GM23248 (cell line): ENCODE results near the gene GMEB2. TPM values are rescaled to one million over a fixed set of nuclear protein-coding genes. Genes with fewer than 3 reads are reported as not detected.

Experiments used
- DNase-seq: peaks from one replicate; pipeline ENCODE4 v3.0.0-alpha.2; 2015
- H2AFZ ChIP-seq: fragments of 200-600 bp; sonication (generic); 2 replicates; pipeline ENCODE4 v1.6.1; 2016; ENCODE audit warnings: antibody characterized with exemption
- H3F3A ChIP-seq: fragments of 200-600 bp; sonication (generic); 2 replicates; pipeline ENCODE4 v1.6.1; 2016; ENCODE audit warnings: mild to moderate bottlenecking, antibody characterized with exemption, mixed run types; ENCODE audit not compliant: insufficient read depth
- H3K27ac ChIP-seq: fragments of 200-600 bp; sonication (generic); 2 replicates; pipeline ENCODE4 v1.5.1; 2016; ENCODE audit warnings: mild to moderate bottlenecking
- H3K27me3 ChIP-seq: fragments of 200-600 bp; sonication (generic); replicated peaks from 2 replicates; pipeline ENCODE4 v1.6.1; 2016; ENCODE audit warnings: mild to moderate bottlenecking; ENCODE audit not compliant: insufficient read depth
- H3K36me3 ChIP-seq: fragments of 200-600 bp; sonication (generic); 2 replicates; pipeline ENCODE4 v1.6.1; 2016; ENCODE audit warnings: low read depth, mild to moderate bottlenecking
- H3K4me1 ChIP-seq: fragments of 200-600 bp; sonication (generic); 2 replicates; pipeline ENCODE4 v1.6.1; 2016; ENCODE audit warnings: mild to moderate bottlenecking; ENCODE audit not compliant: insufficient read depth
- H3K4me2 ChIP-seq: fragments of 200-600 bp; sonication (generic); one replicate; pipeline ENCODE4 v1.6.1; 2016; ENCODE audit warnings: mild to moderate bottlenecking; ENCODE audit not compliant: unreplicated experiment
- H3K4me3 ChIP-seq: fragments of 200-600 bp; sonication (generic); 2 replicates; pipeline ENCODE4 v1.5.1; 2016; ENCODE audit warnings: mild to moderate bottlenecking
- H3K79me2 ChIP-seq: fragments of 200-600 bp; sonication (generic); 2 replicates; pipeline ENCODE4 v1.6.1; 2016; ENCODE audit warnings: mild to moderate bottlenecking; ENCODE audit not compliant: insufficient read depth
- H3K9ac ChIP-seq: fragments of 200-600 bp; sonication (generic); 2 replicates; pipeline ENCODE4 v1.6.1; 2016; ENCODE audit warnings: mild to moderate bottlenecking
- H3K9me2 ChIP-seq: fragments of 200-600 bp; sonication (generic); 2 replicates; pipeline ENCODE4 v1.6.1; 2016; ENCODE audit warnings: mixed run types, mild to moderate bottlenecking, moderate library complexity; ENCODE audit not compliant: insufficient read depth
- H3K9me3 ChIP-seq: fragments of 200-600 bp; sonication (generic); one replicate; pipeline ENCODE4 v1.6.1; 2017; ENCODE audit warnings: low read depth
- H4K20me1 ChIP-seq: fragments of 200-600 bp; sonication (generic); 2 replicates; pipeline ENCODE4 v1.6.0; 2016; ENCODE audit not compliant: insufficient read depth
- EZH2 ChIP-seq: fragments of 200-600 bp; sonication (generic); IDR thresholded peaks from 2 replicates; pipeline ENCODE4 v1.6.1; 2018; ENCODE audit warnings: antibody characterized with exemption, mild to moderate bottlenecking; ENCODE audit not compliant: insufficient read depth, poor library complexity, severe bottlenecking
- EZH2phosphoT487 ChIP-seq: fragments of 200-600 bp; sonication (generic); IDR thresholded peaks from 2 replicates; pipeline ENCODE4 v1.6.1; 2018; ENCODE audit warnings: antibody characterized with exemption, moderate library complexity, mild to moderate bottlenecking, low read depth; ENCODE audit not compliant: insufficient read depth
- WGBS, 2 experiments: methylation state at CpG; one replicate each; pipeline ENCODE4 v1.1.6; 2015 to 2017; ENCODE audit warnings: low lambda C conversion rate in 2 of 2, low coverage in 1 of 2; ENCODE audit errors: missing lambda C conversion rate in 2 of 2; 5-methylcytosine and 5-hydroxymethylcytosine counted together
- in situ Hi-C: fragments of 300-500 bp; cut with MboI; formaldehyde crosslinking; loops from 2 replicates; pipeline ENCODE4 v1.15.0; 2020
- polyA plus RNA-seq: library from polyadenylated mRNA; unstranded; fragments of >200 nt; fragmentation: Nextera tagmentation; extraction: Ambion mirVana; gene quantifications from 2 replicates; pipeline ENCODE4 v1.2.1, GENCODE V29; 2016
- total RNA-seq: library from RNA; depleted of rRNA; stranded (reverse); fragments of >200 nt; shearing (Covaris generic); gene quantifications from 2 replicates; pipeline ENCODE4 v1.2.3, GENCODE V29; 2014

GMEB2 gene
- total and polyA plus RNA-seq, 2 experiments from 2014 or later: 7.8 to 13.6 TPM

DNA sequence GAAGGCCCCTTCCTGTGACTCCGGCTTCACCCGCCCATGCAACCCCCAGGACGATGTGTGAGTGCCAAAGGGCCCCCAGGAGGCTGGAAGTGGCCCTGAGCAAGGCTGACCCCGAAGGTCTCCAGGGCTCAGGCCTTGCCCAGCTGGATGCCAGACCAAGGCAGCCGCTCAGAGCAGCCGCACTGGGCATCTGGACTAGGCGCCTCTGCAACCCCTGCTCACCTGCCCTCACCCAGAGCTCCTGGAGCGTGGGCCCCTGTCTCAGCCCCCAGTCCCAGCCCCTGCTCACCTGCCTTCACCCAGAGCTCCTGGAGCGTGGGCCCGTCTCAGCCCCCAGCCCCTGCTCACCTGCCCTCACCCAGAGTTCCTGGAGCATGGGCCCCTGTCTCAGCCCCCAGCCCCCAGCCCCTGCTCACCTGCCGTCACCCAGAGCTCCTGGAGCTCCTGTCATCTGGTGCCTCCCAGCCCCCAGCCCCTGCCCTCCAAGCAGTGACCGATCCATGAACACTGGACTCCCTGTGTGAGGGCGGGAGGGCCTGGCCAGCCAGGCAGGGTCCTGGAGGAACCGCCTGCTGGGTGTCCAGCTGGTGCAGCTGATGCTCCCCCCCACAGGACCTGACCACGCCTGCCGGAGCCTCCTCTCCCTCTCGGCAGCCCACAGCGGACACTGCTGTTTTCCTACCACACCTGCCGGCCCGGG, 80.5 kb downstream of the GMEB2 start:
- H3K27ac ChIP-seq: no peak overlapping the region
- H3K4me1 ChIP-seq: no peaks in the 10 kb centered on the region
- no peaks in the 10 kb centered on the region for H3K9me2 ChIP-seq
- TF ChIP-seq EZH2phosphoT487: no peak
- no peaks in the 10 kb centered on the region for H3F3A ChIP-seq
- WGBS, 2 experiments: 70 to 71% methylated on average over 15 to 19 of the region's 20 CpGs
- H3K36me3 ChIP-seq: no peaks in the 10 kb centered on the region
- in situ Hi-C loops: no loop called here
- H3K4me3 ChIP-seq: no peak overlapping the region
- DNase-seq: no peak
- H2AFZ ChIP-seq: no peak overlapping the region
- H3K4me2 ChIP-seq: no peak overlapping the region
- no peaks in the 10 kb centered on the region for H3K9me3 ChIP-seq
- H3K9ac ChIP-seq: no peak overlapping the region
- H3K79me2 ChIP-seq: no peaks in the 10 kb centered on the region
- no peaks in the 10 kb centered on the region for H4K20me1 ChIP-seq
- H3K27me3 ChIP-seq: no peaks in the 10 kb centered on the region; the same call in 1 of the 2 replicates

DNA sequence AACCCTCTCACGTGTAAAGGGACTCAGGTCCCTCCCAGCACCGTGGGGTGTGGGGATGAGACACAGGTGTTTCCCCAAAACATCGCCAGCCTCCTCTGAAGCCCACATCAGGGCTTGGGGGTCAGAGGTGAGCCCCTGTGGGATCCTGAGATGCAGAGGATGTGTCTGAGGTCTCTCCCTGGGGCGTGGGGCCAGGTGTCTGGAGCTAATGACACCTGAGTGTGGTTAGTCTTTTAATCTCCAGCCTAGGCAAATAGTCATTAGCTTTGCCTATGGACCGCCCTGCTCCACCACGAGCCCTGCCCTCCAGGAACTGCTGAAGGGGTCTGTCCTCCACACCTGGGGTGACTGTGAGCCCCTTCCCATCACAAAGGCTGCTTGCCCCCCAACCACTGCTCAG, 81.1 kb downstream of the GMEB2 start:
- no peaks in the 10 kb centered on the region for H3K9me2 ChIP-seq
- no peaks in the 10 kb centered on the region; the same call in 1 of the 2 replicates for H3K27me3 ChIP-seq
- no peaks in the 10 kb centered on the region for H3K36me3 ChIP-seq
- H3K79me2 ChIP-seq: no peaks in the 10 kb centered on the region
- TF ChIP-seq EZH2phosphoT487 (no peak), EZH2 (no peak)
- H3K4me2 ChIP-seq: no peak overlapping the region
- no peak overlapping the region for H3K9ac ChIP-seq
- no peak overlapping the region for H2AFZ ChIP-seq
- no peak for DNase-seq
- H3K4me1 ChIP-seq: no peaks in the 10 kb centered on the region
- H4K20me1 ChIP-seq: no peaks in the 10 kb centered on the region
- H3K4me3 ChIP-seq: no peak overlapping the region
- in situ Hi-C loops: no loop called here
- no peak overlapping the region for H3K27ac ChIP-seq
- no peaks in the 10 kb centered on the region for H3K9me3 ChIP-seq
- H3F3A ChIP-seq: no peaks in the 10 kb centered on the region
- 53 to 59% methylated on average over 6 of the region's 6 CpGs for WGBS, 2 experiments

DNA sequence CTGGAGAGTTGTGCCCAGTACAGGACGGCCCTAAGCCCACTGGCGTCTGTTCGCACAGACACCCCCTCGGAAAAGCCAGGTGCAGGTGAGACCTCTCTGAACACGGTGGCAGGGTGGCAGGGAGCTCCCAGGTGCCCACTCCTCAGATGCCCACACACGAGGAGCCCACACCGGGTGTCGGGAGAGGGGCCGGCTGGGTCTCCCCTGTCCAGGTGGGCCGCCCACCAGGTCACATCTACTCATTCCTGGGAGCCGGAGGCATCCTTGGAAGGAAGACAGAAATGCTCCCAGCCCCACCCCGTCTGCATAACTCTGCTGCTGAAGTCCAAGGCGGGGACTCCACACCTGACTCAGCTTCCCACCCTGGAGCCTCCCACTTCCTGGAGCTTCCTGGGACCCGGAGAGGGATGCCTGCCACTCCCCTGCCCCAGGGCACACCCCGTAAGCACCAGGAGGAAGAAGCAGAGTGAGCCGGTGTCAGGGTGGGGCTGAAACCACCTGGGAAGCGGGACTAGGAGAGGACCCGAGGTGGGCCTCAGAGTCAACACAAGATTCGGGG, 81.9 kb downstream of the GMEB2 start:
- 51 to 58% methylated on average over 19 of the region's 19 CpGs for WGBS, 2 experiments
- no peaks in the 10 kb centered on the region; the same call in 1 of the 2 replicates for H3K27me3 ChIP-seq
- no peaks in the 10 kb centered on the region for H3K79me2 ChIP-seq
- H3K9ac ChIP-seq: no peak overlapping the region
- H3K4me1 ChIP-seq: no peaks in the 10 kb centered on the region
- no peaks in the 10 kb centered on the region for H3F3A ChIP-seq
- H3K27ac ChIP-seq: no peak overlapping the region
- H2AFZ ChIP-seq: no peak overlapping the region
- TF ChIP-seq EZH2phosphoT487: no peak
- no peak for TF ChIP-seq EZH2
- in situ Hi-C loops: no loop called here
- no peaks in the 10 kb centered on the region for H3K9me2 ChIP-seq
- H4K20me1 ChIP-seq: no peaks in the 10 kb centered on the region
- no peak for DNase-seq
- no peak overlapping the region for H3K4me2 ChIP-seq
- H3K4me3 ChIP-seq: no peak overlapping the region
- no peaks in the 10 kb centered on the region for H3K36me3 ChIP-seq
- H3K9me3 ChIP-seq: no peaks in the 10 kb centered on the region

DNA sequence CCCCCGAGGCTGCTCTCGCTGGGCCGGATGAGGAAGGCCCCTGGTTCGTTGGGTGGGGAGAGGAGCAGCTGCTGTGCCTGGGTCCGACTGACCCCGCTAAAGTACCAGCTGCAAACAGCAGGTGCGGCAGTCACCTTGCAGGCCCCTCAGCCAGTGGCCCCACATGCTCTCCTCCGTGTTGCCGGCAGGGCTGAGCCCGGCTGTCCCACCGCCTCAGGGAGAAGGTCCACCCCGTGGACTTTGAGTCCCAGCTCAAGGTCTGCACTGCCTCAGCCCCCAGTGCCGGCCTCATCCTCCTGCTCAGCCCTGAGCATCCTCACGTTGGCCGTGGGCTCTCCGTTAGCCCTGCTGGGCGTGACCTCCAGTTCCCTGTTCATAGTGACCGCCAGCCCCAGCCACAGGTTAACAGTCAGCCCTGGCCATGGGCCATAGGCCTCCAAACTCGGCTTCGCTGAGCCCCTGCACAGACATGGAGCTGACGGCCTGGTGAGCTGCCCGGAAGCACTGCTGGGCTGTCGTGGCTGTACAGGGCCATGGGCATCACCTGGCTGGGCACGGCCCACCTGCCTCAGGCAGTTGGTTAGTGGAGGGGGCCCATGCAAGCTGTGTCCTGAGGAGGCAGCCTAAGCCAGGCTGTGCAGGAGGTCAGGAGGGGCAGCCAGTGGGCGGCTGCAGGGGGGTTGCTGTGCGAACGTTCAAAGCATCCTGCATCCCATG, 82.5 kb downstream of the GMEB2 start:
- Histone ChIP-seq H3F3A (no peaks in the 10 kb centered on the region), H3K9ac (no peak overlapping the region), H3K27me3 (no peaks in the 10 kb centered on the region; the same call in 1 of the 2 replicates), H3K36me3 (no peaks in the 10 kb centered on the region), H3K9me3 (no peaks in the 10 kb centered on the region), H2AFZ (no peak overlapping the region), H3K9me2 (no peaks in the 10 kb centered on the region), H3K79me2 (no peaks in the 10 kb centered on the region), H3K27ac (no peak overlapping the region), H3K4me1 (no peaks in the 10 kb centered on the region), H3K4me3 (no peak overlapping the region), H3K4me2 (no peak overlapping the region), H4K20me1 (no peaks in the 10 kb centered on the region)
- no peak for DNase-seq
- 57% methylated on average over 24 to 25 of the region's 27 CpGs for WGBS, 2 experiments
- in situ Hi-C loops: no loop called here
- no peak for TF ChIP-seq EZH2
- no peak for TF ChIP-seq EZH2phosphoT487
